Neural cell (in vitro differentiated cells): ENCODE results near the gene PITPNB.

Source experiments
- CTCF ChIP-seq: fragments of 450-650 bp; IDR thresholded peaks from 2 replicates; pipeline ENCODE4 v1.5.1; 2014; ENCODE audit warnings: antibody characterized with exemption, mild to moderate bottlenecking, moderate library complexity; ENCODE audit not compliant: poor library complexity, severe bottlenecking
- MXI1 ChIP-seq: fragments of 450-650 bp; conservative IDR thresholded peaks from 2 replicates; pipeline ENCODE4 v1.6.1; 2014; ENCODE audit warnings: antibody characterized with exemption, mild to moderate bottlenecking; ENCODE audit not compliant: poor library complexity, severe bottlenecking
- TF ChIP-seq, protein P1 (sequence below): IDR thresholded peaks from 2 replicates; pipeline ENCODE4 v1.6.1; 2012; ENCODE audit warnings: borderline replicate concordance

- TF ChIP-seq MXI1 (no peak), CTCF (no peak)
- TF ChIP-seq, protein P1, sequence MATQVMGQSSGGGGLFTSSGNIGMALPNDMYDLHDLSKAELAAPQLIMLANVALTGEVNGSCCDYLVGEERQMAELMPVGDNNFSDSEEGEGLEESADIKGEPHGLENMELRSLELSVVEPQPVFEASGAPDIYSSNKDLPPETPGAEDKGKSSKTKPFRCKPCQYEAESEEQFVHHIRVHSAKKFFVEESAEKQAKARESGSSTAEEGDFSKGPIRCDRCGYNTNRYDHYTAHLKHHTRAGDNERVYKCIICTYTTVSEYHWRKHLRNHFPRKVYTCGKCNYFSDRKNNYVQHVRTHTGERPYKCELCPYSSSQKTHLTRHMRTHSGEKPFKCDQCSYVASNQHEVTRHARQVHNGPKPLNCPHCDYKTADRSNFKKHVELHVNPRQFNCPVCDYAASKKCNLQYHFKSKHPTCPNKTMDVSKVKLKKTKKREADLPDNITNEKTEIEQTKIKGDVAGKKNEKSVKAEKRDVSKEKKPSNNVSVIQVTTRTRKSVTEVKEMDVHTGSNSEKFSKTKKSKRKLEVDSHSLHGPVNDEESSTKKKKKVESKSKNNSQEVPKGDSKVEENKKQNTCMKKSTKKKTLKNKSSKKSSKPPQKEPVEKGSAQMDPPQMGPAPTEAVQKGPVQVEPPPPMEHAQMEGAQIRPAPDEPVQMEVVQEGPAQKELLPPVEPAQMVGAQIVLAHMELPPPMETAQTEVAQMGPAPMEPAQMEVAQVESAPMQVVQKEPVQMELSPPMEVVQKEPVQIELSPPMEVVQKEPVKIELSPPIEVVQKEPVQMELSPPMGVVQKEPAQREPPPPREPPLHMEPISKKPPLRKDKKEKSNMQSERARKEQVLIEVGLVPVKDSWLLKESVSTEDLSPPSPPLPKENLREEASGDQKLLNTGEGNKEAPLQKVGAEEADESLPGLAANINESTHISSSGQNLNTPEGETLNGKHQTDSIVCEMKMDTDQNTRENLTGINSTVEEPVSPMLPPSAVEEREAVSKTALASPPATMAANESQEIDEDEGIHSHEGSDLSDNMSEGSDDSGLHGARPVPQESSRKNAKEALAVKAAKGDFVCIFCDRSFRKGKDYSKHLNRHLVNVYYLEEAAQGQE: no peak
Observed at GRCh38 chr22:27911330-27911729, 7.7 kb downstream of the PITPNB start.
